A673 (cell line): ENCODE measurements around the gene FCHO1.

Experiments
- CTCF ChIP-seq: fragments of 300-800, 200-600 bp; sonication (generic); conservative IDR thresholded peaks from 2 replicates; pipeline ENCODE4 v1.5.1; 2017; ENCODE audit warnings: low read depth, mild to moderate bottlenecking, antibody characterized with exemption, low read length, moderate library complexity, mixed read lengths
- EZH2 ChIP-seq: fragments of 200-600 bp; sonication (generic); IDR thresholded peaks from 2 replicates; pipeline ENCODE4 v1.6.1; 2017; ENCODE audit warnings: borderline replicate concordance, low read depth, mild to moderate bottlenecking, mixed read lengths, antibody characterized with exemption, low read length; ENCODE audit not compliant: poor library complexity, severe bottlenecking

GRCh38 chr19:17706750-17707181 is 44.5 kb upstream of the FCHO1 start:
- TF ChIP-seq CTCF (no peak), EZH2 (no peak)
